DOHH2 (cell line): ENCODE data around the gene LDAH.

Experiments used
- CTCF ChIP-seq: fragments of 200-600 bp; sonication (generic); IDR thresholded peaks from one replicate; pipeline ENCODE4 v1.5.1; 2014; ENCODE audit warnings: antibody characterized with exemption, mild to moderate bottlenecking, low read depth, low read length; ENCODE audit not compliant: poor library complexity, severe bottlenecking
- EZH2phosphoT487 ChIP-seq: fragments of 200-600 bp; sonication (generic); IDR thresholded peaks from 2 replicates; pipeline ENCODE4 v1.6.1; 2017; ENCODE audit warnings: borderline replicate concordance, mild to moderate bottlenecking, antibody characterized with exemption, low read length, moderate library complexity, mixed read lengths

GRCh38 chr2:20638646-20639430 is 184.1 kb downstream of the LDAH start:
- TF ChIP-seq CTCF (no peak), EZH2phosphoT487 (no peak)
